MM.1S (cell line): ENCODE measurements around the gene MATR3.

ENCODE experiments used
- CTCF ChIP-seq: fragments of 300-600 bp; sonication (generic); IDR thresholded peaks from 2 replicates; pipeline ENCODE4 v1.5.1; 2016; ENCODE audit warnings: antibody characterized with exemption, low read length, mixed read lengths
- EZH2phosphoT487 ChIP-seq: fragments of 300-600 bp; sonication (generic); IDR thresholded peaks from 2 replicates; pipeline ENCODE4 v1.6.1; 2018; ENCODE audit warnings: antibody characterized with exemption, low read length

- TF ChIP-seq EZH2phosphoT487: no peak
- peak; percentile 94 for TF ChIP-seq CTCF
These were observed 30.6 kb upstream of the MATR3 start for GRCh38 chr5:139262742-139263445.
